ENCODE results near the gene SGIP1.

- TF ChIP-seq CTCF (IDR thresholded peaks at IDR 0.05; ENCODE audit: extremely low read depth in 1 of 2, insufficient read depth in 1 of 2, low read depth in 1 of 2, low read length in 2 of 2) (no peak), POLR2AphosphoS5 (IDR thresholded peaks at IDR 0.05; ENCODE audit: insufficient read depth, low read depth, low read length) (no peak), EZH2 (IDR thresholded peaks at IDR 0.05; ENCODE audit: borderline replicate concordance, low read depth, low read length, severe bottlenecking) (no peak)
Measured at GRCh38 chr1:66692681-66693080, 158.7 kb downstream of the SGIP1 start.
